HUES64 (cell line): ENCODE data around the gene PAX5.
"Not testable (repeated sequence)": the region's sequence is repeated elsewhere in the genome, so short reads cannot be mapped to it uniquely, and the experiment has no call there.

Source experiments
- H3K27ac ChIP-seq: 2 replicates; pipeline ENCODE4 v1.7.0; 2013; ENCODE audit warnings: low read depth, low read length, inconsistent platforms
- H3K27me3 ChIP-seq: 2 replicates; pipeline ENCODE4 v1.6.1; 2013; ENCODE audit warnings: mild to moderate bottlenecking, low read length; ENCODE audit not compliant: insufficient read depth
- H3K36me3 ChIP-seq: 2 replicates; pipeline ENCODE4 v1.6.1; 2013; ENCODE audit warnings: mild to moderate bottlenecking, low read length; ENCODE audit not compliant: insufficient read depth
- H3K4me1 ChIP-seq: 2 replicates; pipeline ENCODE4 v1.6.1; 2013; ENCODE audit warnings: mild to moderate bottlenecking, low read length, moderate library complexity; ENCODE audit not compliant: insufficient read depth
- H3K4me3 ChIP-seq: 2 replicates; pipeline ENCODE4 v1.5.1; 2013; ENCODE audit warnings: mild to moderate bottlenecking, low read length, moderate library complexity
- H3K9ac ChIP-seq: 2 replicates; pipeline ENCODE4 v1.6.1; 2013; ENCODE audit warnings: mild to moderate bottlenecking, low read depth, low read length
- H3K9me3 ChIP-seq: 2 replicates; pipeline ENCODE4 v1.6.1; 2013; ENCODE audit warnings: low read depth, low read length; ENCODE audit not compliant: insufficient read depth
- WGBS: fragments of 150-250, 120-280 bp; methylation state at CpG from one replicate; pipeline ENCODE4 v1.1.7; 2013; ENCODE audit warnings: missing lambda C conversion rate; 5-methylcytosine and 5-hydroxymethylcytosine counted together

Gene PAX5

DNA sequence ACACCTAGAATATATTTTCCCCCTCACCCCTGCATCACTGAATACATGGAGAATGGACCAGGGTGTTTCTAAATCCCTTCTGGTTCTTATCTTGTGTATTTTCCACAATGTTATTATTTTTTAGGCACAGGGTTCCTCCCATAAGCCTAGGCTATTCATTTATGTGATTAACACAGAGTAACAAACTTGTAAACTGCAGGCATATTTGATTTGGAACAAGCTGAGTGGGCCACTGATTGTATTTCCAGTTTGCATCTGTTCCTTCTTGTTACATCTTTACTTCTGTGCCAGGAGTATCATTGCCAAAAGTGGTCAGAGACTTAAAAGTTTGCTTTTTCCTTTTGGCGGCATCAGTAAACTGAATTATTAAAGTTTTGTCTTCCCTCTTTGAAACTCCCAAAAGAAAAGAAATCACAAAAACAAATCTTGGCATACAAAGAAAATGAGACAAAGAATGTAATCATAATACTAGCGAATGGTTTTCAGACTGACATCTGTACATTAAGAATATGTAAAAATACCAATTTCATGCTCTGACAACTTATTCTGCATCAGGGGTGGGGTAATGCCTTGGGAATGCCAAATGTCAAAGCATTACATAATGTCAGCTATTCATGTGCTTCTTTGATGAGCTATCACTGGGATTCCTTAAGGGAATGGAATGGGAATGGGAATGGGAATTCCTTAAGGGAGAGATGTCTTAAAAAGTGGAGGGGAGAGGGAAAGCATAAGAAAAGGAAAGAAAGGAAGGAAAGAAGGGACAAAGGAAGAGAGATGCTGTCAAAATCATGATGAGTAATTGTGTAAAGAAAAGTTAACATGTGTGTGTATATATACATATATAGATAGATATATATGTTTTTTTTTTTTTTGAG lies 22.2 kb upstream of the PAX5 start:
- no peaks in the 10 kb centered on the region for H3K36me3 ChIP-seq

DNA sequence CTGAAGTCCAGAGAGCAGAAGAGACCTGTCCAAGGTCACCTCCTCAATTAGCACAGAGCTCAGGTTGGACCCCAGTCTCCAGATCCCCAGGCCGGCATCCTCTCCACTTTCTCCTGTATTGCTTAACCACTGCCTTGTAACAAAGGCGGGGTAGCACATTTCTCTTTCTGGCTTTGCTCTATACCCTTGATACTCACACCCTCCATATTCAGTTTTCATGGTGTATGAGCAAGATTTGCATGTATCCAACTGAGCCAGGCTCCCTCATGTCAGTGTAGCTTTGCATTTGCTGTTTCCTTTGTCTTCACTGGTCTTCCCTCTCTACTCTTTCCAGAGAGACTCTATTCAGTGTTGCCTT lies 20.3 kb upstream of the PAX5 start:
- H3K9me3 ChIP-seq, H3K36me3 ChIP-seq, H3K4me3 ChIP-seq, H3K27me3 ChIP-seq, H3K9ac ChIP-seq: not testable (repeated sequence)
- peaks cover 22% of the 10 kb centered on the region for H3K4me1 ChIP-seq
- WGBS: 34% methylated on average over 2 of the region's 2 CpGs
- H3K27ac ChIP-seq: peak overlapping the region; percentile 1; the same call in 1 of the 2 replicates

More for the DNA sequence above, 22.2 kb upstream of the PAX5 start:
- Histone ChIP-seq H3K27me3 (0 out of 2 replicates have a peak, but pooled peaks cover 3% of the 10 kb centered on the region), H3K9me3 (no peaks in the 10 kb centered on the region), H3K9ac (no peak overlapping the region), H3K4me1 (peaks cover 22% of the 10 kb centered on the region), H3K27ac (no peak overlapping the region), H3K4me3 (no peak overlapping the region)
- 76% methylated on average over 2 of the region's 2 CpGs for WGBS

DNA sequence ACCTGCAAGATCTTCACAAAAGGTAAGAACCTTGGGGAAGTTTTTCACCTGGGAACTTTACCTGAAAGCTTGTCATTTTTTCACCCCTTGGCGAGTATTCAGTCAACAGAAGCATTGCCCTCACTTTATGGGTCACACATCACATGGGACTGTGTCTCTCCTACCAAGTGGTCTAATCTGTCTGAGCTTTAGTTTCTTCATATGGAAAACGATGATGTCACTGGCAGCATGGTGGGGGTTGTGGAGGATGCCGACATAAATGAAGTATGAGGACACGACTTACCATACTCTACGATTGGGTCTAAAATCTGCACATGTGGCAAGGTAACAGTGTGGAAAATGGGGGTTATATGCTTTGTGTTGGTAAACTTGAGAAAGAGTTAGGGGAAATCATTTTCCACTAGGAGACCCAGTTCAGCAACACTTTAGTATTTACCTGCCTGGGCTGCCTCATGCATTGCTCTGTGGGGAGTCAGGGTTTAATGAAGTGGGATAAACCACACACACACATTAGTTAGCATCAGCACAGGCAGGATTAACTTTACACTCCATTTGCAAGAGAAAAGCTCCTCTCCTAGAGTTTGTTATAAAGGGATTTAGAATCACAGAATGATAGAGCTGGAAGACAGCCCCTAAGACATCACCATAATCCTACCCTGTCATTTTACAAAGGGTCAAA lies 19.8 kb upstream of the PAX5 start:
- Histone ChIP-seq H3K27me3 (0 out of 2 replicates have a peak, but pooled peaks cover 2% of the 10 kb centered on the region), H3K4me3 (0 out of 2 replicates have a peak overlapping the region, but pooled peaks have one; percentile 4), H3K9ac (no peak overlapping the region), H3K27ac (peak overlapping the region; percentile 67; the same call in 1 of the 2 replicates), H3K9me3 (no peaks in the 10 kb centered on the region), H3K4me1 (peaks cover 22% of the 10 kb centered on the region), H3K36me3 (no peaks in the 10 kb centered on the region)
- 49% methylated on average over 5 of the region's 5 CpGs for WGBS

DNA sequence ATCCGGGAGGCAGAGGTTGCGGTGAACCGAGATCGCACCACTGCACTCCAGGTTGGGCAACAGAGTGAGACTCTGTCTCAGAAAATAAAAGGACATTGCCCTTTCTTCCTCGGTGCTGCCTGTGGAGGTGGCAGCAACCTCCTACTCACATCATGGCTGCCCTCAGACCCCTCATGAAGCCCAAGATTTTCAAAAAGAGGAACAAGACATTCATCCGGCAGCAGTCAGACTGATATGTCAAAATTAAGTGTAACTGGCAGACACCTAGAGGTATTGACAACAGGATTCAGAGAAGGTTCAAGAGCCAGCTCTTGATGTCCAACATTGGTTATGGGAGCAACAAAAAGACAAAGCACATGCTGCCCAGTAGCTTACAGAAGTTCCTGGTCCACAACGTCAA lies 12.6 kb upstream of the PAX5 start:
- Histone ChIP-seq H3K27me3 (peaks cover 8% of the 10 kb centered on the region), H3K4me3 (no peak overlapping the region), H3K36me3 (no peaks in the 10 kb centered on the region), H3K9ac (no peak overlapping the region), H3K9me3 (no peaks in the 10 kb centered on the region), H3K4me1 (no peaks in the 10 kb centered on the region), H3K27ac (no peak overlapping the region)
- WGBS: 94% methylated on average over 7 of the region's 7 CpGs

DNA sequence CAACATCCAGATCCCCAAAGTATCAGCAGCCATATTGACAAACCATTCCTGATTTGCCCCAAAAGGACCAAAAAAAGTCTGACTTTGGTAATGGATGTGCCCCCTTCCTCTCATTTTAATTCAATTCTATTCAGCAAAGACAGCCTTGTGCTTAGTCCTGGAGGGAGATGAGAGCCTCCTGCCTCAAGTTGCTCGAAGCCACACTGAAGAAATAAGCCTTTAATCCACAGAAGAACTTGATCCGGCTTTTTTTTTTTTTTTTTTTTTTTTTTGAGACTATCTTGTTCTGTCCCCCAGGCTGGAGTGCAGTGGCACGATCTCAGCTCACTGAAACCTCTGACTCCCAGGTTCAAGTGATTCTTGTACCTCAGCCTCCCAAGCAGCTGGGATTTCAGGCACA lies 8.4 kb upstream of the PAX5 start:
- Histone ChIP-seq H3K27ac (no peak overlapping the region), H3K36me3 (no peaks in the 10 kb centered on the region), H3K9ac (no peak overlapping the region), H3K27me3 (peaks cover 49% of the 10 kb centered on the region), H3K9me3 (no peaks in the 10 kb centered on the region), H3K4me1 (peaks cover 24% of the 10 kb centered on the region), H3K4me3 (no peak overlapping the region)
- WGBS: 87% methylated on average over 3 of the region's 3 CpGs

DNA sequence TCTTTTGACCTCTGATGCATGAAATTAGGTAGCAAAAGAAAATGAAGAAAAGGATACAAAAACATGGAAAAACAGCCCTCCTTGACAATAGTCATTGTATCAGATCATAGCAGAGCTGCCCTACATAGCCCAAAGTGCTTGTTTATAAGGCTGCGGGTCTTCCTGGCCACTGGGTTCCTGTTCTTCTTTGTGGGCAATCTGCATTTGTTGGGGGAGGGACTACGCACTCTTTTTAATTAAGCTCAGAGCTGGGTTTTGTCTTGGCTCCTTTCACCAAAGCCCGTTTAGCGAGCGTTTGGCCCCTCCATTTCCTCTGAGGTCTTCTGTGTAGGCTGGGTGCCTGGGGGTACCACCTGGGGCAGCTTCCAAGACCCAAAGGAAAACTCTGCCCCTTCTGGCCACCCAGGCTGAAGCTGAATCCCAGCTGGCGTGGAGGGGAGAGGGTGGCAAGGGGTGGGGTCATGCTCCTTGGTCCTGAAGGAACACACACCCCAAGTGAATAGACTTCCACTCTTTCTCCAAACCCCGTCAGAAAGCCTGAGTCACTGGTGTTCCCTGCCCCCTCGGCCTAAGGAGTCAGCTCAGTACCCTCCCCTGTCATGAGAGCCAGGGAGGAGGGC lies 6.5 kb upstream of the PAX5 start:
- H3K27ac ChIP-seq: no peak overlapping the region
- no peak overlapping the region for H3K4me3 ChIP-seq
- peaks cover 68% of the 10 kb centered on the region for H3K27me3 ChIP-seq
- no peaks in the 10 kb centered on the region for H3K36me3 ChIP-seq
- H3K4me1 ChIP-seq: peaks cover 30% of the 10 kb centered on the region
- WGBS: 48% methylated on average over 8 of the region's 8 CpGs
- no peak overlapping the region for H3K9ac ChIP-seq
- H3K9me3 ChIP-seq: no peaks in the 10 kb centered on the region

DNA sequence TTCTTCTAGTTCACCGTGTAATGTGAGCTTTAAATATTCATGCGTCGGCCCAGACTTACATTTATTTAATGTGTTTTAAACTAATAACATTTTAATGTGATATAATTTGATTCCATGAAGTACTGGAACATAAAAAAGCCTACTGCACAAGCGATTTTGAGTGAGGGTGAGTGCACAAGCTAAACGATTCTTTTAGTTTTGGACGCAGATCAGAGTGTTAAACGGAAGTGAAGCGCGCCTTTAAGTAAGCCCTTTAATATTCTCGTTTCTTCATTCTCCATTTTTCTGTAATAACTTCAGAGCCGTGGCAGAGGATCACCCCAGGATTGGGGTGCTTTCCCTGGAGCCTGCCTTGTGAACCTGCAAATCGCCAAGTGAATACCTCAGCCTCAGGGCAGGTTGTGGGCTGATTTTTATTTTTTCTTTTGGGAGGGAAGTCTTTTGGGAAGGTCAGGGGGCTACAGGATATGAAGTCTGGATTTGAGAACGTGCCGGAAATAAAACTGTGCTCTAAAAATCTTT lies 4.9 kb upstream of the PAX5 start:
- Histone ChIP-seq H3K4me1 (peaks cover 30% of the 10 kb centered on the region), H3K36me3 (no peaks in the 10 kb centered on the region), H3K27me3 (peaks cover 84% of the 10 kb centered on the region), H3K27ac (no peak overlapping the region), H3K4me3 (no peak overlapping the region), H3K9me3 (no peaks in the 10 kb centered on the region), H3K9ac (no peak overlapping the region)
- WGBS: 86% methylated on average over 11 of the region's 14 CpGs

DNA sequence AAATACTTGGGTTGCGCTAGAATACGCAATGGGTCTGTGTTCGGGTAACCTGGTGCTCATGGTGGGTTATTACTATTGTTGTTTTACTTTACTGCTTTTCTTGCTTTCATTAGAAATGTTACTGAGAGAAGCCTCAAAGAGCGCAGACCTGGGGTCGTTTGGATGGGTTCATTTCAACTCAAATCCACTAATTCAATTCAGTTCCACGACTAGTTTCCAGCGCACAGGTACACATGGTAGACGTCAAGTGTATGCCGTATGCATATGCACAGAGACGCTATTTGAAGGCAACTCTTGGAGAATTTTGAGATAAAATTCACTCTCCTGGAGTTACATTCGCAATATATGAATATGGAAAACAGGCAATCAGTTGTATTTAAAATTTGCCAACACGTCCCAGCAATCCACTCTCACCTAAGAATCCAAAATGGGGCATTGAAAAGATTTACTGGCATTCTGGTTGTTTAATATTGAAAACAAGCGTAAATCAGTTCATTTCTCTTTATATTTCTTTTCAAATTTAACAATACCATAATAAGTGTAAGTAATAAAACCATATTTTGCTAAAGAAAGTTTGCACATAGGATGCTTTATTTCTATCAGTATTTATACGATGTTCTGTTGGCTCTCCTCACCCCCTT lies 4.4 kb upstream of the PAX5 start:
- no peaks in the 10 kb centered on the region for H3K9me3 ChIP-seq
- 31% methylated on average over 12 of the region's 14 CpGs for WGBS
- H3K27ac ChIP-seq: no peak overlapping the region
- peaks cover 89% of the 10 kb centered on the region for H3K27me3 ChIP-seq
- H3K4me1 ChIP-seq: peaks cover 33% of the 10 kb centered on the region
- H3K9ac ChIP-seq: no peak overlapping the region
- no peaks in the 10 kb centered on the region for H3K36me3 ChIP-seq
- peak overlapping the region; percentile 51 for H3K4me3 ChIP-seq

DNA sequence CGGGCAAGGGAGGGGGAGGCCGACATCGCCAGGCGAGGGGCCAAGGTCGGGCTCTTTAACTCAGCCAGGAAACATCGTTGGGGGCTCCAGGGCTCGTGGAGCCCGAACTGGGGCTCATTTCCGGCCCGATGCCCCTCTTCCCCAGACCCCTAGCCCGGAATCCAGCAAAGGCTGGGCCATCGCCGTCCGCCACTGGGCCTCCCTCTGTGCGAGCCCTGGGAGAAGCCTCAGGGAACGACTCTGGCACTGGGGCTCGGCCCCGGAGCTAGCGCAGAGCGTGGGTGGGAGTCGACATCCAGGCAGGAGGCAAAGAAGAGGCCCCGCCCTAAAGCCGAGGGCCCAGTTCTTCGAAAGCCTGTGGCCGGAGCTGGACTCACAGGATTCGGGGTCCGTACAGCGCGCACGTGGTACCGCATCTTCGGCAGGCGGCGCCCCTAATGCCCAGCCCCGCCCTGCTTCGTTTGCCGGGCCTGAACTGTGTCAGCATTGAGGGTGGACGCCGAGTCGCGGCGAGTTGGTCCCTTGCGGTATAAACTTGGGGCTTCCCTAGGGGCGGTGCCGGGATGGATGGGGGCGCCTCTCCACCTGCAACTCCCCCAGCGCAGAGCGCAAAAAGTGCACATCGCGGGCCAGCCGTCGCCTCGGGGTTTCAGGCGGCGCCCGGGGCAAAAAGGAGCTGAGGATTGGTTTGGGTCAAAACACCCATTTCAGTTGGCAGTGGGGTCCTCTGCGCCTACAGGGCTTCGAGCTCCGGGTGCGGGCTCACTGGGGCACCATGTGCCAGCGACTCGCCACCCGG lies 3.6 kb upstream of the PAX5 start:
- Histone ChIP-seq H3K9ac (peak overlapping the region; percentile 16; the same call in 1 of the 2 replicates), H3K27me3 (peaks cover 92% of the 10 kb centered on the region), H3K9me3 (no peaks in the 10 kb centered on the region), H3K36me3 (no peaks in the 10 kb centered on the region), H3K4me3 (peak overlapping the region; percentile 51), H3K4me1 (peaks cover 33% of the 10 kb centered on the region), H3K27ac (no peak overlapping the region)
- WGBS: 2% methylated on average over 63 of the region's 63 CpGs

DNA sequence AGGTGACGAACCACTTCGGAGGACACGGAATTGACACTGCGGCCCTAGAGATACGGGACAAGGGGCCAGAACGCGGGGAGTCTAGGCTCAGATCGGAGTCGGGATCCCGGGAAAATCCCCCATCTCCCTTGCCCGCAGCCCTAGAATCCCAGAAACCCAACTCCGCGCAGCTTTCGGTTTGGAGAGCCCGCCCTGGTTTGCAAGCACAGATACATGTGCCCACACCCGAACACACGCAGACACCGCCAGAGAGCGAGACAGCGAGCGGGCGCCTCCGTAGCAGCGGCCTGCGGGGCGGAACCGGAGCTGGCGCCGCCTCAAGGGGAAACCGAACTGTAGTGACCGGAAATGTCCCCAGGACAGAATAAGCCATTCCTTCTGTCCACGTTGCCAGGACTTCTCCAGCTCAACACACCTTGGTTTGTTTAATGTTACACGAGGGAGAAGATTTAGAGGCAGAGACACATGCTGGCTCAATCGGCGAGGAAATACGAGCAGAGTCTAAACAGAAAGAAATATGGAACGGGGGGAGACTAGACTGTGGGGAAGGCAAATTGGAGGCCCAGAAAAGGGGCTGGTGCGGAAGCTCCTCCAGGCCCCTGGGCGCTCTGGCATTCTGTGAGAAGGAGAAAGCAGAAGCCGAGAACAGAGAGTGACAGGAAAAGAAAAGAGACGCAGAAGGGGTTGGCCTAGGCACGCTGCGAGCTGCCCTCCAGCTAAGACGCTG lies 2.9 kb upstream of the PAX5 start:
- H3K36me3 ChIP-seq: no peaks in the 10 kb centered on the region
- H3K4me3 ChIP-seq: peak overlapping the region; percentile 51
- H3K9ac ChIP-seq: no peak overlapping the region; the same call in 1 of the 2 replicates
- WGBS: under 1% methylated on average over 44 of the region's 44 CpGs
- peaks cover 99% of the 10 kb centered on the region for H3K27me3 ChIP-seq
- H3K9me3 ChIP-seq: no peaks in the 10 kb centered on the region
- peaks cover 33% of the 10 kb centered on the region for H3K4me1 ChIP-seq
- H3K27ac ChIP-seq: no peak overlapping the region
